Brain microvascular endothelial cell (primary cell): ENCODE measurements around the gene KASH5.

ENCODE experiments used
- DNase-seq: peaks from one replicate; pipeline ENCODE4 v3.0.0-alpha.2; 2020
- H3K27ac ChIP-seq: fragments of 250-450 bp; sonication (Bioruptor Pico); 2 replicates; pipeline ENCODE4 v1.5.1; 2020; ENCODE audit warnings: mild to moderate bottlenecking, moderate library complexity
- H3K27me3 ChIP-seq: fragments of 250-450 bp; sonication (Bioruptor Pico); replicated peaks from 2 replicates; pipeline ENCODE4 v1.5.1; 2020; ENCODE audit warnings: mild to moderate bottlenecking
- H3K36me3 ChIP-seq: fragments of 250-450 bp; sonication (Bioruptor Pico); replicated peaks from 2 replicates; pipeline ENCODE4 v1.5.1; 2020; ENCODE audit warnings: mild to moderate bottlenecking
- H3K4me3 ChIP-seq: 2 replicates; pipeline ENCODE4 v1.5.1; 2011; ENCODE audit warnings: low read depth, mild to moderate bottlenecking, control low read depth, low read length, moderate library complexity
- CTCF ChIP-seq: IDR thresholded peaks from 2 replicates; pipeline ENCODE4 v1.5.1; 2011; ENCODE audit warnings: low read depth, mild to moderate bottlenecking, moderate library complexity, low read length, control low read depth, inconsistent platforms; ENCODE audit errors: missing control alignments
- in situ Hi-C: cut with HindIII; loops from 2 replicates; pipeline ENCODE4 v1.10.0; 2017; ENCODE audit warnings: low sequenced_read_pairs, low pct_ligation_motif_present

The KASH5 gene

GRCh38 chr19:49436381-49437017 is 48.5 kb downstream of the KASH5 start:
- in situ Hi-C loops, result no loop called here
- H3K36me3 ChIP-seq, result no peaks in the 10 kb centered on the region
- no peak overlapping the region for H3K4me3 ChIP-seq
- H3K27me3 ChIP-seq, result peaks cover 82% of the 10 kb centered on the region
- DNase-seq, result no peak
- no peak for TF ChIP-seq CTCF
- no peak overlapping the region for H3K27ac ChIP-seq

- Histone ChIP-seq H3K27ac (no peak overlapping the region), H3K4me3 (no peak overlapping the region), H3K36me3 (no peaks in the 10 kb centered on the region), H3K27me3 (peaks cover 82% of the 10 kb centered on the region)
- in situ Hi-C loops, result no loop called here
- no peak for DNase-seq
- TF ChIP-seq CTCF, result no peak
These were observed 49.2 kb downstream of the KASH5 start for GRCh38 chr19:49437231-49437630.

- peaks cover 74% of the 10 kb centered on the region for H3K27me3 ChIP-seq
- in situ Hi-C loops, result no loop called here
- H3K27ac ChIP-seq, result no peak overlapping the region
- no peaks in the 10 kb centered on the region for H3K36me3 ChIP-seq
- no peak for TF ChIP-seq CTCF
- H3K4me3 ChIP-seq, result no peak overlapping the region
- DNase-seq, result no peak
These were observed 50.2 kb downstream of the KASH5 start for GRCh38 chr19:49438261-49438660.

GRCh38 chr19:49439836-49440235 is 51.8 kb downstream of the KASH5 start:
- no peak for DNase-seq
- H3K27me3 ChIP-seq, result peaks cover 63% of the 10 kb centered on the region
- in situ Hi-C loops, result no loop called here
- H3K4me3 ChIP-seq, result no peak overlapping the region
- no peaks in the 10 kb centered on the region for H3K36me3 ChIP-seq
- no peak for TF ChIP-seq CTCF
- H3K27ac ChIP-seq, result no peak overlapping the region

- peaks cover 60% of the 10 kb centered on the region for H3K27me3 ChIP-seq
- in situ Hi-C loops, result no loop called here
- DNase-seq, result no peak
- H3K4me3 ChIP-seq, result no peak overlapping the region
- no peak for TF ChIP-seq CTCF
- no peak overlapping the region for H3K27ac ChIP-seq
- no peaks in the 10 kb centered on the region for H3K36me3 ChIP-seq
These were observed 52.6 kb downstream of the KASH5 start for GRCh38 chr19:49440439-49441209.
